HepG2 (cell line): ENCODE data around the gene NACC2.

Source experiments
- CBX2 ChIP-seq, 2 experiments: fragments of 200-600 bp in 1 of 2; sonication (generic); formaldehyde crosslinking in 1 of 2; IDR thresholded peaks; 2 replicates each; pipeline versions ENCODE4 v1.7.0 to v1.8.1; 2018 to 2022; ENCODE audit warnings: low read depth in 2 of 2, low read length in 1 of 2, mild to moderate bottlenecking in 1 of 2, missing genetic modification reagents in 1 of 2
- FOSL1 ChIP-seq: sonication (generic); formaldehyde crosslinking; IDR thresholded peaks from 2 replicates; pipeline ENCODE4 v1.9.0; 2021; ENCODE audit warnings: missing genetic modification reagents, borderline replicate concordance
- HCFC1 ChIP-seq: fragments of 150-350 bp; IDR thresholded peaks from 2 replicates; pipeline ENCODE4 v1.6.1; 2014; ENCODE audit warnings: low read depth, low read length
- POLR2A ChIP-seq, 2 experiments: IDR thresholded peaks; 2 replicates each; pipeline ENCODE4 v1.6.1; 2011; ENCODE audit warnings: low read depth in 2 of 2, low read length in 2 of 2, mild to moderate bottlenecking in 1 of 2, moderate library complexity in 1 of 2; ENCODE audit not compliant: insufficient read depth in 1 of 2
- RBAK ChIP-seq: sonication (generic); formaldehyde crosslinking; IDR thresholded peaks from 2 replicates; pipeline ENCODE4 v1.5.1; 2020; ENCODE audit warnings: mild to moderate bottlenecking, missing genetic modification reagents
- U2AF2 ChIP-seq: fragments of 200-400 bp; formaldehyde crosslinking; IDR thresholded peaks from 2 replicates; pipeline ENCODE4 v1.6.1; 2017; ENCODE audit warnings: low read depth, mild to moderate bottlenecking, low read length
- ZFX ChIP-seq: sonication (generic); formaldehyde crosslinking; IDR thresholded peaks from 2 replicates; pipeline ENCODE4 v1.4.0; 2020; ENCODE audit warnings: mild to moderate bottlenecking, low read depth, missing genetic modification reagents, moderate library complexity
- ZNF101 ChIP-seq: sonication (generic); formaldehyde crosslinking; IDR thresholded peaks from 2 replicates; pipeline ENCODE4 v1.4.0; 2020; ENCODE audit warnings: mild to moderate bottlenecking, low read depth, missing genetic modification reagents, borderline replicate concordance
- ZNF138 ChIP-seq: sonication (generic); formaldehyde crosslinking; IDR thresholded peaks from 2 replicates; pipeline ENCODE4 v1.5.0; 2020; ENCODE audit warnings: mild to moderate bottlenecking, low read depth, missing genetic modification reagents
- ZNF432 ChIP-seq: sonication (generic); formaldehyde crosslinking; IDR thresholded peaks from 2 replicates; pipeline ENCODE4 v1.5.0; 2020; ENCODE audit warnings: missing genetic modification reagents, mild to moderate bottlenecking, borderline replicate concordance
- TF ChIP-seq, protein P1 (sequence below): sonication (generic); formaldehyde crosslinking; IDR thresholded peaks from 2 replicates; pipeline ENCODE4 v1.4.0; 2020; ENCODE audit warnings: missing genetic modification reagents
- TF ChIP-seq, protein P2 (sequence below): sonication (generic); formaldehyde crosslinking; conservative IDR thresholded peaks from 2 replicates; pipeline ENCODE4 v1.4.0; 2020; ENCODE audit warnings: missing genetic modification reagents
- TF ChIP-seq, protein P3 (sequence below): sonication (generic); formaldehyde crosslinking; IDR thresholded peaks from 2 replicates; pipeline ENCODE4 v1.4.0; 2020; ENCODE audit warnings: missing genetic modification reagents, borderline replicate concordance

DNA sequence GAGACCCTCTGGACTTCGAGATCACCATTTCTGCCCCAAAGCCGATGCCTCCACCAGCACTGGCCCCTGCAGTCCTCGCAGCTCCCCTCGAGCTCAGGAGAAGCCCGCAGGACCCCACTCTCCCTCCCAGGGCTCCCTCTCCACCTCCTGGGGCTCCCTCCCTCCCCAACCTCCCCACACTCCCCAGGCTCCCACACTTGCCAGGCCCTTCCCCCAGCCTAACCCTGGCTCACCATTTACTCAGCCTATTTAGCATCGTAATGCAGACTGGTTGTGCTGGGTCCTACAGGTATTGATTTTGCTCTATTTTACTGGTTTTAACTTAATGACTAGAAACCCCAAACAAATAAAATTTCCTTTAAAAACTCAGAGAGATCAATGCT, 47.3 kb upstream of the NACC2 start:
- TF ChIP-seq CBX2 (IDR thresholded peaks at IDR 0.05; ENCODE audit: low read depth, low read length) (no peak), CBX2 (CRISPR knock-in tag; IDR thresholded peaks at IDR 0.05; ENCODE audit: low read depth) (no peak), ZNF432 (CRISPR knock-in tag) (no peak), POLR2A (IDR thresholded peaks at IDR 0.05; ENCODE audit: insufficient read depth in 1 of 2, low read depth in 2 of 2, low read length in 2 of 2) (no peak), FOSL1 (no peak), ZNF101 (CRISPR knock-in tag) (no peak), ZFX (CRISPR knock-in tag) (no peak), ZNF138 (no peak), HCFC1 (no peak), RBAK (CRISPR knock-in tag) (no peak), U2AF2 (no peak)
- TF ChIP-seq, protein P1, sequence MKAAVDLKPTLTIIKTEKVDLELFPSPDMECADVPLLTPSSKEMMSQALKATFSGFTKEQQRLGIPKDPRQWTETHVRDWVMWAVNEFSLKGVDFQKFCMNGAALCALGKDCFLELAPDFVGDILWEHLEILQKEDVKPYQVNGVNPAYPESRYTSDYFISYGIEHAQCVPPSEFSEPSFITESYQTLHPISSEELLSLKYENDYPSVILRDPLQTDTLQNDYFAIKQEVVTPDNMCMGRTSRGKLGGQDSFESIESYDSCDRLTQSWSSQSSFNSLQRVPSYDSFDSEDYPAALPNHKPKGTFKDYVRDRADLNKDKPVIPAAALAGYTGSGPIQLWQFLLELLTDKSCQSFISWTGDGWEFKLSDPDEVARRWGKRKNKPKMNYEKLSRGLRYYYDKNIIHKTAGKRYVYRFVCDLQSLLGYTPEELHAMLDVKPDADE (CRISPR knock-in tag), result no peak
- TF ChIP-seq, protein P2, sequence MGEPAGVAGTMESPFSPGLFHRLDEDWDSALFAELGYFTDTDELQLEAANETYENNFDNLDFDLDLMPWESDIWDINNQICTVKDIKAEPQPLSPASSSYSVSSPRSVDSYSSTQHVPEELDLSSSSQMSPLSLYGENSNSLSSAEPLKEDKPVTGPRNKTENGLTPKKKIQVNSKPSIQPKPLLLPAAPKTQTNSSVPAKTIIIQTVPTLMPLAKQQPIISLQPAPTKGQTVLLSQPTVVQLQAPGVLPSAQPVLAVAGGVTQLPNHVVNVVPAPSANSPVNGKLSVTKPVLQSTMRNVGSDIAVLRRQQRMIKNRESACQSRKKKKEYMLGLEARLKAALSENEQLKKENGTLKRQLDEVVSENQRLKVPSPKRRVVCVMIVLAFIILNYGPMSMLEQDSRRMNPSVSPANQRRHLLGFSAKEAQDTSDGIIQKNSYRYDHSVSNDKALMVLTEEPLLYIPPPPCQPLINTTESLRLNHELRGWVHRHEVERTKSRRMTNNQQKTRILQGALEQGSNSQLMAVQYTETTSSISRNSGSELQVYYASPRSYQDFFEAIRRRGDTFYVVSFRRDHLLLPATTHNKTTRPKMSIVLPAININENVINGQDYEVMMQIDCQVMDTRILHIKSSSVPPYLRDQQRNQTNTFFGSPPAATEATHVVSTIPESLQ (CRISPR knock-in tag), result no peak
- TF ChIP-seq, protein P3, sequence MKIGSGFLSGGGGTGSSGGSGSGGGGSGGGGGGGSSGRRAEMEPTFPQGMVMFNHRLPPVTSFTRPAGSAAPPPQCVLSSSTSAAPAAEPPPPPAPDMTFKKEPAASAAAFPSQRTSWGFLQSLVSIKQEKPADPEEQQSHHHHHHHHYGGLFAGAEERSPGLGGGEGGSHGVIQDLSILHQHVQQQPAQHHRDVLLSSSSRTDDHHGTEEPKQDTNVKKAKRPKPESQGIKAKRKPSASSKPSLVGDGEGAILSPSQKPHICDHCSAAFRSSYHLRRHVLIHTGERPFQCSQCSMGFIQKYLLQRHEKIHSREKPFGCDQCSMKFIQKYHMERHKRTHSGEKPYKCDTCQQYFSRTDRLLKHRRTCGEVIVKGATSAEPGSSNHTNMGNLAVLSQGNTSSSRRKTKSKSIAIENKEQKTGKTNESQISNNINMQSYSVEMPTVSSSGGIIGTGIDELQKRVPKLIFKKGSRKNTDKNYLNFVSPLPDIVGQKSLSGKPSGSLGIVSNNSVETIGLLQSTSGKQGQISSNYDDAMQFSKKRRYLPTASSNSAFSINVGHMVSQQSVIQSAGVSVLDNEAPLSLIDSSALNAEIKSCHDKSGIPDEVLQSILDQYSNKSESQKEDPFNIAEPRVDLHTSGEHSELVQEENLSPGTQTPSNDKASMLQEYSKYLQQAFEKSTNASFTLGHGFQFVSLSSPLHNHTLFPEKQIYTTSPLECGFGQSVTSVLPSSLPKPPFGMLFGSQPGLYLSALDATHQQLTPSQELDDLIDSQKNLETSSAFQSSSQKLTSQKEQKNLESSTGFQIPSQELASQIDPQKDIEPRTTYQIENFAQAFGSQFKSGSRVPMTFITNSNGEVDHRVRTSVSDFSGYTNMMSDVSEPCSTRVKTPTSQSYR (CRISPR knock-in tag), result no peak
